K562 (cell line): ENCODE data around the gene DPP4. TPM values are rescaled to one million over a fixed set of nuclear protein-coding genes. Genes with fewer than 3 reads are reported as not detected.

Experiments used
- ATAC-seq: fragments of 200-7000 bp; cut with Tn5 transposase; 3 replicates; pipeline ENCODE4 v1.9.1; 2020; ENCODE audit warnings: moderate library complexity
- BruUV-seq: library from RNA; stranded (reverse); fragments of 400-500 nt; replicated peaks from 2 replicates; lab custom pipeline; 2021; lab: Mats Ljungman, UMichigan
- CTCF ChIA-PET: fragments of 300-600 bp; formaldehyde crosslinking; extraction: SDS; loops from one replicate; lab custom pipeline; 2021; ENCODE audit warnings: low intra/inter-chr PET ratio; lab: Yijun Ruan, JAX
- POLR2A ChIA-PET: fragments of 300-600, 350-650 bp; sonication (Branson Sonifier 250); formaldehyde crosslinking; extraction: SDS; loops from one replicate; lab custom pipeline; 2021; ENCODE audit warnings: antibody characterized with exemption, inconsistent platforms; lab: Yijun Ruan, JAX
- DNase-seq, 4 experiments: peaks; one replicate each; pipeline versions ENCODE4 v3.0.0 to v3.0.0-alpha.2; 2011 to 2018; ENCODE audit warnings: low spot score in 3 of 4, mixed read lengths in 3 of 4; ENCODE audit errors: extremely low read depth in 1 of 4
- FAIRE-seq: peaks from 2 replicates; lab custom pipeline; 2011; peaks lifted over from hg19 to GRCh38; lab: Jason Lieb, UNC
- H2AFZ ChIP-seq: 2 replicates; pipeline ENCODE4 v1.6.0; 2011; ENCODE audit warnings: low read depth, low read length, control low read depth, inconsistent platforms
- H3K27ac ChIP-seq: fragments of 200-600 bp; 3 replicates; pipeline ENCODE4 v1.8.0; 2011; ENCODE audit warnings: low read depth, mild to moderate bottlenecking, control low read depth, inconsistent platforms, low read length, moderate library complexity, mixed read lengths; ENCODE audit errors: extremely low read depth
- H3K27me3 ChIP-seq, 2 experiments: fragments of 300-600 bp in 1 of 2; 2 replicates in 1 of 2; 3 replicates in 1 of 2; pipeline versions ENCODE4 v1.6.0 to v1.8.0; 2011; ENCODE audit warnings: inconsistent platforms in 2 of 2, low read length in 2 of 2, mild to moderate bottlenecking in 1 of 2, mixed read lengths in 1 of 2, moderate library complexity in 1 of 2; ENCODE audit not compliant: control insufficient read depth in 2 of 2, insufficient read depth in 2 of 2
- H3K36me3 ChIP-seq: fragments of 300-600 bp; 3 replicates; pipeline ENCODE4 v1.8.0; 2011; ENCODE audit warnings: mild to moderate bottlenecking, low read length, inconsistent platforms; ENCODE audit not compliant: control insufficient read depth, insufficient read depth
- H3K4me1 ChIP-seq, 2 experiments: fragments of 200-600 bp in 1 of 2; replicated peaks in 1 of 2; 2 replicates in 1 of 2; 3 replicates in 1 of 2; pipeline versions ENCODE4 v1.5.1 to v1.8.0; 2011; ENCODE audit warnings: inconsistent platforms in 2 of 2, low read length in 2 of 2, mild to moderate bottlenecking in 1 of 2, mixed read lengths in 1 of 2, moderate library complexity in 1 of 2; ENCODE audit not compliant: control insufficient read depth in 2 of 2, insufficient read depth in 2 of 2
- H3K4me2 ChIP-seq: 2 replicates; pipeline ENCODE4 v1.6.1; 2011; ENCODE audit warnings: low read length, control low read depth, inconsistent platforms, mixed read lengths; ENCODE audit not compliant: insufficient read depth
- H3K4me3 ChIP-seq: fragments of 200-600 bp; sonication (generic), shearing (Covaris generic); 2 replicates; pipeline ENCODE4 v1.5.1; 2016; ENCODE audit warnings: control low read depth, inconsistent platforms
- H3K79me2 ChIP-seq: fragments of 200-600 bp; 3 replicates; pipeline ENCODE4 v1.8.0; 2011; ENCODE audit warnings: low read length, inconsistent platforms; ENCODE audit not compliant: control insufficient read depth, insufficient read depth
- H3K9ac ChIP-seq, 2 experiments: 2 replicates each; pipeline versions ENCODE4 v1.6.0 to v1.6.1; 2011; ENCODE audit warnings: low read depth in 2 of 2, low read length in 2 of 2, control low read depth in 1 of 2, inconsistent platforms in 1 of 2, mild to moderate bottlenecking in 1 of 2, mixed read lengths in 1 of 2; ENCODE audit not compliant: insufficient read depth in 1 of 2
- H3K9me1 ChIP-seq: one replicate; pipeline ENCODE4 v1.6.0; 2011; ENCODE audit warnings: inconsistent platforms, mild to moderate bottlenecking, low read length, moderate library complexity; ENCODE audit not compliant: control insufficient read depth, insufficient read depth
- H3K9me3 ChIP-seq: replicated peaks from 2 replicates; pipeline ENCODE4 v1.5.1; 2011; ENCODE audit warnings: low read depth, low read length, inconsistent platforms; ENCODE audit not compliant: control insufficient read depth, insufficient read depth
- H4K20me1 ChIP-seq: replicated peaks from 2 replicates; pipeline ENCODE4 v1.6.1; 2011; ENCODE audit warnings: low read length, inconsistent platforms, mixed read lengths; ENCODE audit not compliant: control insufficient read depth, insufficient read depth
- ARNT ChIP-seq, 2 experiments: fragments of 450-650 bp; IDR thresholded peaks; 2 replicates each; pipeline ENCODE4 v1.6.1; 2016; ENCODE audit warnings: mild to moderate bottlenecking in 1 of 2
- NR2C2 ChIP-seq, 2 experiments: fragments of 200-800 bp in 1 of 2; sonication (Bioruptor generic) in 1 of 2; sonication (generic) in 1 of 2; formaldehyde crosslinking in 1 of 2; IDR thresholded peaks; 2 replicates each; pipeline versions ENCODE4 v1.6.1 to v1.8.0; 2016 to 2022; ENCODE audit warnings: mild to moderate bottlenecking in 1 of 2, missing compliant biosample characterization in 1 of 2, missing genetic modification characterization in 1 of 2, missing genetic modification reagents in 1 of 2
- PRPF4 ChIP-seq: fragments of 200-400 bp; formaldehyde crosslinking; IDR thresholded peaks from one replicate; pipeline ENCODE4 v1.6.1; 2017; ENCODE audit warnings: low read length, low read depth, mild to moderate bottlenecking; ENCODE audit not compliant: insufficient read depth, poor library complexity, severe bottlenecking
- RAD51 ChIP-seq: fragments of 450-650 bp; IDR thresholded peaks from 2 replicates; pipeline ENCODE4 v1.7.1; 2016; ENCODE audit warnings: low read depth, mild to moderate bottlenecking, borderline replicate concordance
- RBFOX2 ChIP-seq: fragments of 200-400 bp; formaldehyde crosslinking; IDR thresholded peaks from 2 replicates; pipeline ENCODE4 v1.6.1; 2017; ENCODE audit warnings: low read depth, mild to moderate bottlenecking, low read length, moderate library complexity
- STAG1 ChIP-seq: sonication (generic); formaldehyde crosslinking; IDR thresholded peaks from 2 replicates; pipeline ENCODE4 v1.5.0; 2020; ENCODE audit warnings: missing genetic modification reagents, borderline replicate concordance
- TAF15 ChIP-seq: fragments of 200-400 bp; formaldehyde crosslinking; IDR thresholded peaks from 2 replicates; pipeline ENCODE4 v1.6.1; 2017; ENCODE audit warnings: mild to moderate bottlenecking, low read depth, low read length, moderate library complexity
- ZC3H11A ChIP-seq: IDR thresholded peaks from 2 replicates; pipeline ENCODE4 v1.6.1; 2012; ENCODE audit warnings: low read depth, low read length, improper control_type of control experiment
- ZNF24 ChIP-seq: fragments of 450-650 bp; IDR thresholded peaks from 2 replicates; pipeline ENCODE4 v1.6.1; 2016
- ZNF263 ChIP-seq: sonication (generic); formaldehyde crosslinking; IDR thresholded peaks from 2 replicates; pipeline ENCODE4 v1.8.0; 2022; ENCODE audit warnings: mild to moderate bottlenecking, missing genetic modification reagents, borderline replicate concordance
- WGBS: fragments of 100-300 bp; shearing (Covaris generic); methylation state at CpG from one replicate; pipeline ENCODE4 v1.1.6; 2016; ENCODE audit warnings: low coverage, mixed read lengths; ENCODE audit not compliant: insufficient coverage; ENCODE audit errors: missing lambda C conversion rate; 5-methylcytosine and 5-hydroxymethylcytosine counted together
- in situ Hi-C: fragments of 300-500 bp; cut with MboI; formaldehyde crosslinking; loops from 4 replicates; pipeline ENCODE4 v1.15.0; 2018; ENCODE audit warnings: inconsistent platforms, mixed read lengths
- intact Hi-C: fragments of 100-400 bp; cut with micrococcal nuclease; formaldehyde crosslinking; loops from 2 replicates; pipeline ENCODE4 v1.14.2; 2022
- polyA plus RNA-seq, 8 experiments: library from polyadenylated mRNA; depleted of rRNA in 4 of 8; stranded (reverse) in 5 of 8; unstranded in 3 of 8; fragments of >200 nt; fragmentation: Nextera tagmentation in 2 of 8; fragmentation: Illumina TruSeq in 1 of 8; extraction: Ambion mirVana in 2 of 8; extraction: Trizol in 1 of 8; gene quantifications; 2 replicates each; pipeline versions ENCODE4 v1.2.1 to v1.2.3, GENCODE V29; 2011 to 2014; ENCODE audit warnings: inconsistent platforms in 1 of 8, missing spikeins in 1 of 8
- total RNA-seq, 7 experiments: library from RNA; depleted of rRNA in 6 of 7; stranded (reverse); fragments of >200 nt in 6 of 7; fragmentation: Illumina TruSeq in 2 of 7; extraction: Trizol in 2 of 7; gene quantifications; 2 replicates each; pipeline versions ENCODE4 v1.2.1 to v1.2.3, GENCODE V29; 2011 to 2021; ENCODE audit warnings: low replicate concordance in 1 of 7
- TF ChIP-seq, protein P1 (sequence below): fragments of 250-450 bp; sonication (Bioruptor Pico); IDR thresholded peaks from 2 replicates; pipeline ENCODE4 v1.5.0; 2021
- TF ChIP-seq, protein P2 (sequence below): fragments of 450-650 bp; IDR thresholded peaks from 2 replicates; pipeline ENCODE4 v1.6.1; 2018; ENCODE audit warnings: mild to moderate bottlenecking, low read depth; ENCODE audit not compliant: partially characterized antibody
- TF ChIP-seq, protein P3 (sequence below): fragments of 450-650 bp; formaldehyde crosslinking; IDR thresholded peaks from 2 replicates; pipeline ENCODE4 v1.4.0; 2020; ENCODE audit warnings: mild to moderate bottlenecking, moderate library complexity

The DPP4 gene
- total and polyA plus RNA-seq, 9 of the 15 experiments (the other 6 are each of a cell fraction or from before 2014, with no cell fraction given), result 0.11 TPM; not detected in 8

DNA sequence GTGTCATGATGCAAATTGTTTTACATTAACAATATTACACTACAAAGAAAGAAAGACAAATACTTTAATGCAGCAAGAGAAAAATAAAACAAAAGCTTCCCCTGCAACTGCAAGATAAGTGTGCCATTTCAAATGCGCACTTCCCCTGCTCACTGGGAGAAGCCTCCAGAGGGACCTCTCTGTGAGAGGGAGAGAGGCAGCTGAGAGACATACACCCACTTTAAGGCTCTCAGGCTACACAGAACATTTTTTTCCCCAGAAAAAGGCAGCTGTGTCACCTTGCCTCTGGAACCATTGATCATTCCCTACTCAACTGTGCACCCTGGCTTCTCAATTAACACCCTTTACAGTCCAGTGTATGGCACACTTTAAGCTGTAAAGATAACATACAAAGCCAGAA lies 75.2 kb downstream of the DPP4 start:
- TF ChIP-seq RAD51 (no peak), RBFOX2 (no peak), STAG1 (CRISPR knock-in tag) (no peak), PRPF4 (no peak), ZNF263 (no peak), ZC3H11A (no peak), ARNT (IDR thresholded peaks at IDR 0.05) (no peak), TAF15 (no peak), NR2C2 (CRISPR knock-in tag; IDR thresholded peaks at IDR 0.05) (no peak), NR2C2 (tag; IDR thresholded peaks at IDR 0.05) (no peak), ZNF24 (no peak)
- TF ChIP-seq, protein P1, sequence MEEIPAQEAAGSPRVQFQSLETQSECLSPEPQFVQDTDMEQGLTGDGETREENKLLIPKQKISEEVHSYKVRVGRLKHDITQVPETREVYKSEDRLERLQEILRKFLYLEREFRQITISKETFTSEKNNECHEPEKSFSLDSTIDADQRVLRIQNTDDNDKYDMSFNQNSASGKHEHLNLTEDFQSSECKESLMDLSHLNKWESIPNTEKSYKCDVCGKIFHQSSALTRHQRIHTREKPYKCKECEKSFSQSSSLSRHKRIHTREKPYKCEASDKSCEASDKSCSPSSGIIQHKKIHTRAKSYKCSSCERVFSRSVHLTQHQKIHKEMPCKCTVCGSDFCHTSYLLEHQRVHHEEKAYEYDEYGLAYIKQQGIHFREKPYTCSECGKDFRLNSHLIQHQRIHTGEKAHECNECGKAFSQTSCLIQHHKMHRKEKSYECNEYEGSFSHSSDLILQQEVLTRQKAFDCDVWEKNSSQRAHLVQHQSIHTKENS (CRISPR knock-in tag), result no peak
- TF ChIP-seq, protein P2, sequence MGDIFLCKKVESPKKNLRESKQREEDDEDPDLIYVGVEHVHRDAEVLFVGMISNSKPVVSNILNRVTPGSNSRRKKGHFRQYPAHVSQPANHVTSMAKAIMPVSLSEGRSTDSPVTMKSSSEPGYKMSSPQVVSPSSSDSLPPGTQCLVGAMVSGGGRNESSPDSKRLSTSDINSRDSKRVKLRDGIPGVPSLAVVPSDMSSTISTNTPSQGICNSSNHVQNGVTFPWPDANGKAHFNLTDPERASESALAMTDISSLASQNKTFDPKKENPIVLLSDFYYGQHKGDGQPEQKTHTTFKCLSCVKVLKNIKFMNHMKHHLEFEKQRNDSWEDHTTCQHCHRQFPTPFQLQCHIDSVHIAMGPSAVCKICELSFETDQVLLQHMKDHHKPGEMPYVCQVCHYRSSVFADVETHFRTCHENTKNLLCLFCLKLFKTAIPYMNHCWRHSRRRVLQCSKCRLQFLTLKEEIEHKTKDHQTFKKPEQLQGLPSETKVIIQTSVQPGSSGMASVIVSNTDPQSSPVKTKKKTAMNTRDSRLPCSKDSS, result no peak
- TF ChIP-seq, protein P3, sequence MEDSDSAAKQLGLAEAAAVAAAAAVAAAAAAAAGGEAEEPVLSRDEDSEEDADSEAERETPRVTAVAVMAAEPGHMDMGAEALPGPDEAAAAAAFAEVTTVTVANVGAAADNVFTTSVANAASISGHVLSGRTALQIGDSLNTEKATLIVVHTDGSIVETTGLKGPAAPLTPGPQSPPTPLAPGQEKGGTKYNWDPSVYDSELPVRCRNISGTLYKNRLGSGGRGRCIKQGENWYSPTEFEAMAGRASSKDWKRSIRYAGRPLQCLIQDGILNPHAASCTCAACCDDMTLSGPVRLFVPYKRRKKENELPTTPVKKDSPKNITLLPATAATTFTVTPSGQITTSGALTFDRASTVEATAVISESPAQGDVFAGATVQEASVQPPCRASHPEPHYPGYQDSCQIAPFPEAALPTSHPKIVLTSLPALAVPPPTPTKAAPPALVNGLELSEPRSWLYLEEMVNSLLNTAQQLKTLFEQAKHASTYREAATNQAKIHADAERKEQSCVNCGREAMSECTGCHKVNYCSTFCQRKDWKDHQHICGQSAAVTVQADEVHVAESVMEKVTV (CRISPR knock-in tag), result no peak
- no peak for DNase-seq
- FAIRE-seq, result no peak
- CTCF ChIA-PET, result no interaction called here
- Histone ChIP-seq H3K9me3 (no peaks in the 10 kb centered on the region), H3K79me2 (no peaks in the 10 kb centered on the region), H3K4me1 (no peaks in the 10 kb centered on the region), H3K9me1 (no peaks in the 10 kb centered on the region), H3K9ac (no peak overlapping the region), H3K4me2 (no peak overlapping the region), H3K36me3 (no peaks in the 10 kb centered on the region), H3K27ac (no peak overlapping the region), H3K27me3 (no peaks in the 10 kb centered on the region), H4K20me1 (no peaks in the 10 kb centered on the region), H3K4me3 (no peak overlapping the region), H2AFZ (no peak overlapping the region)
- no TSS peak for BruUV-seq
- 8% methylated on average over 1 of the region's 1 CpG for WGBS
- intact Hi-C loops (no loop called here), in situ Hi-C loops (no loop called here)
- POLR2A ChIA-PET, result no interaction called here
- no peak for ATAC-seq
